GM13977 (cell line): Measurements from ENCODE around the gene NUP54.

Experiments used
- DNase-seq: peaks from one replicate; pipeline ENCODE4 v3.0.0; 2012; ENCODE audit warnings: low spot score
- CTCF ChIP-seq: IDR thresholded peaks from 2 replicates; pipeline ENCODE4 v1.5.1; 2012; ENCODE audit warnings: mild to moderate bottlenecking, control low read depth; ENCODE audit not compliant: insufficient read depth; ENCODE audit errors: extremely low read depth, missing control alignments
- in situ Hi-C: fragments of 300-500 bp; cut with MboI; formaldehyde crosslinking; loops from one replicate; pipeline ENCODE4 v1.12.0; 2022; ENCODE audit warnings: low sequenced_read_pairs, low pct_unique_long_range_greater_than_20kb, mixed read lengths, inconsistent platforms; ENCODE audit not compliant: unreplicated experiment

The NUP54 gene

DNA sequence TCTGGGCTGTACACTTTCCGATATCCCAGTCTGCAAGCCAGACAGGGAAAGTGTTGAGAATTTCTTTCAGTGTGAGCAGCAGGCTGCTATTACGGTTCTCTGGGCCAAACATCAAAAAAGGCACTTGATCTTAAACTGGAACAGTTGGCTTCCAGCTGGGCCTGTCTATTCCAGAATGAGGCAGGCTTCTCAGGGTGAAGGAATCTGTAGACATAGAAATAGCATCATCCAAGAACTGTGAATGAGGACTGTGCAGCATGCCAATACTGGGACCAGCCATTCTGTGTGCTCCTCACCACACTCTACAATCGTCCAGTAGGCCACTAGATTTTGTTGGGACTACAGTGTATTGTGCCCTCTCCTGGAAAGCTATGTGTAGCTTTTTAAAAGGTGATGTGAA lies 42.5 kb downstream of the NUP54 start:
- in situ Hi-C loops: no loop called here
- no peak for TF ChIP-seq CTCF
- no peak for DNase-seq

DNA sequence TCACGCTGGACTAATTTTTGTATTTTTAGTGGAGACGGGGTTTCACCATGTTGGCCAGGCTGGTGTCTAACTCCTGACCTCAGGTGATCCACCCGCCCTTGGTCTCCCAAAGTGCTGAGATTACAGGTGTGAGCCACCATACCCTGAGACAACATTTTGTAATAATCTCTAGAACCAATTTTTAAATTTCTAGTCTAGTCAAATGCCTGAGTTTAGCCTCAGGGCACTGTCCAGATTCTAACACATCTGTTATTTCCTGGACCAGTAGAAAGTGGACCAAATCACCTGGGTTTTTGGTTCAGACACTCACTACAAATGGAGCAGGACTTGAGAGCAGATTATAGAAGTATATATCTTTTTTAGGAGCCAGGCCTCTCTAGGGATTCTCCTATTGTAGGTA lies 52.1 kb downstream of the NUP54 start:
- TF ChIP-seq CTCF: no peak
- in situ Hi-C loops: no loop called here
- DNase-seq: no peak

DNA sequence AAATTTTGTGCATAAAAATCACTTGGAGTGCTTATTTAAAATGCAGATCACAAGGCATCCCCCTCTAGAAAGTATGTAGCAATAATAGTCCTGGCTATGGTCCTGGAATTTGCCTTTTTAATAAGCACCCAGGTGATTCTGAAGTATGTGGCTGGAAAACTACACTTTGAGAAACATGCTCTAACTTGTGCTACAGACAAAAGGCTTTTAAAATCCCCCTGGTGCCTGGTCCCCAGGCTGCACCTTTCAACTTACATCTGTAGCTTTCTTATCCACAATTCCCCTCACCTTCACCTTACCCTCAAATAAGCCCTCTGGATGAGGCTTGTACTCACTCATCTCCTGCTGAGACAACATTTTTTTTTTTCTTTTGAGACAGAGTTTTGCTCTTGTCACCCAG lies 52.6 kb downstream of the NUP54 start:
- TF ChIP-seq CTCF: no peak
- DNase-seq: no peak
- in situ Hi-C loops: no loop called here

DNA sequence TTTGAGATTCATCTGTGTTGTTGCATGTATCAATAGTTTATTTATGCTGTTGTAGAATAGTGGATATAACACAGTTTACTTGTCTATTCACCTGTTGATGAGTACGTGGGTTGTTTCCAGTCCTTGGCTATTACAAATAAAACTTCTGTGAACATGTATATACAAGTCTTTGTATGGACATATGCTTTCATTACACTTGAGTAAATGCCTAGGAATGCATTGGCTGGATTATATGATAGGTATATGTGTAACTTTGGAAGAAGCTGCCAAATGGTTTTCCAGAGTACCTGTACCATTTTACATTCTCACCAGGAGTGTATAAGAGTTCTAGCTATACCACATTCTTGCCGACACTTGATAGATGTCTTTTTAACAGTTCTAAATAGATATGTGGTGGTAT lies 57.1 kb downstream of the NUP54 start:
- no peak for TF ChIP-seq CTCF
- DNase-seq: no peak
- in situ Hi-C loops: no loop called here

GRCh38 chr4:76090241-76090691 lies 57.9 kb downstream of the NUP54 start:
- TF ChIP-seq CTCF: no peak
- in situ Hi-C loops: no loop called here
- DNase-seq: peak; percentile 42

GRCh38 chr4:76088719-76089118 lies 59.5 kb downstream of the NUP54 start:
- no peak for TF ChIP-seq CTCF
- no peak for DNase-seq
- in situ Hi-C loops: no loop called here
